GM10248 (cell line): Measurements from ENCODE around the gene KCNK15.

Source experiments
- CTCF ChIA-PET: fragments of 300-600 bp; sonication (Branson Sonifier 250); formaldehyde crosslinking; extraction: SDS; loops from one replicate; lab custom pipeline; 2021; ENCODE audit warnings: antibody characterized with exemption; lab: Yijun Ruan, JAX
- POLR2A ChIA-PET: fragments of 350-650 bp; sonication (Branson Sonifier 250); formaldehyde crosslinking; extraction: SDS; loops from one replicate; lab custom pipeline; 2020; ENCODE audit warnings: antibody characterized with exemption; lab: Yijun Ruan, JAX
- DNase-seq: peaks from one replicate; pipeline ENCODE4 v3.0.0; 2012; ENCODE audit errors: extremely low spot score
- CTCF ChIP-seq: IDR thresholded peaks from 2 replicates; pipeline ENCODE4 v1.5.1; 2012; ENCODE audit warnings: mild to moderate bottlenecking, low read depth; ENCODE audit errors: extremely low read depth, missing control alignments, control extremely low read depth

Gene KCNK15

GRCh38 chr20:44714701-44715498, 30.8 kb upstream of the KCNK15 start, which contains the start of gene CCN5:
TSS of gene CCN5 (plus strand) at chr20:44715369. CDS start at chr20:44715391, 22 bp downstream.
- no peak for DNase-seq
- ChIA-PET POLR2A (no interaction called here), CTCF (interaction anchor here (0.8 to 1.0 kb wide), 3 partner anchors 8 to 31 kb away, joined by 3 to 4 read pairs (median 3); no protein-coding TSS in a partner anchor)
- TF ChIP-seq CTCF = no peak

- no peak for TF ChIP-seq CTCF
- ChIA-PET CTCF (interaction anchor here (0.8 to 1.0 kb wide), 3 partner anchors 9 to 32 kb away, joined by 3 to 4 read pairs (median 3); no protein-coding TSS in a partner anchor), POLR2A (no interaction called here)
These were observed 30.0 kb upstream of the KCNK15 start for GRCh38 chr20:44715499-44716308.

GRCh38 chr20:44716309-44717106, 29.2 kb upstream of the KCNK15 start:
- CTCF ChIA-PET = interaction anchor here (1.1 kb wide), 1 partner anchor 35 kb away, joined by 3 read pairs; no protein-coding TSS in a partner anchor
- POLR2A ChIA-PET = no interaction called here

More at GRCh38 chr20:44715499-44716308, 30.0 kb upstream of the KCNK15 start:
- no peak for DNase-seq

GRCh38 chr20:44717986-44718385, 27.7 kb upstream of the KCNK15 start:
- no peak for TF ChIP-seq CTCF
- DNase-seq = no peak
- ChIA-PET CTCF (interaction anchor here (1.0 to 1.8 kb wide), 4 partner anchors 10 to 33 kb away, joined by 3 to 11 read pairs (median 6); no protein-coding TSS in a partner anchor), POLR2A (no interaction called here)

More at GRCh38 chr20:44716309-44717106, 29.2 kb upstream of the KCNK15 start:
- TF ChIP-seq CTCF = no peak
- DNase-seq = no peak

GRCh38 chr20:44719841-44720240, 25.8 kb upstream of the KCNK15 start:
- DNase-seq = no peak
- TF ChIP-seq CTCF = no peak
- ChIA-PET POLR2A (no interaction called here), CTCF (interaction anchor here (1.1 to 1.8 kb wide), 4 partner anchors 13 to 324 kb away, joined by 3 to 9 read pairs (median 5); no protein-coding TSS in a partner anchor)
